GM12892 (cell line): Measurements from ENCODE around the gene CEBPE.

ENCODE experiments used
- POLR2A ChIP-seq: IDR thresholded peaks from 2 replicates; pipeline ENCODE4 v1.6.1; 2011; ENCODE audit warnings: low read depth, low read length, control low read depth
- POLR2AphosphoS5 ChIP-seq: IDR thresholded peaks from 2 replicates; pipeline ENCODE4 v1.6.1; 2011; ENCODE audit warnings: low read depth, low read length, control low read depth
- TAF1 ChIP-seq: IDR thresholded peaks from 2 replicates; pipeline ENCODE4 v1.6.1; 2011; ENCODE audit warnings: low read depth, mild to moderate bottlenecking, control low read depth, low read length, borderline replicate concordance

DNA sequence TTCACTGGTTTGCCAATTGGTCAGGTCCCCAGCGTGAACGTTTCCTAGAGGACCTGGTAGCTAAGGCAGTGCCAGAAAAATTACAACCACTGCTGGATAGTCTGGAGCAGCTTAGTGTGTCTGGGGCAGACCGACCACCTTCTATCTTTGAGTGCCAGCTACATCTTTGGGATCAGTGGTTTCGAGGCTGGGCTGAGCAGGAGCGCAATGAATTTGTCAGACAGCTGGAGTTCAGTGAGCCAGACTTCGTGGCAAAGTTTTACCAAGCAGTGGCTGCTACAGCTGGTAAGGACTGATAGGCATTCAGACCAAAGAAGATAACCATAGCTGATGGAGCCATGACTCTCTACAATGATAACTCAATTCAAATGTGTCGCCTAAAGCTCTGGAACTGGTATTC lies 21.3 kb downstream of the CEBPE start:
- no peak for TF ChIP-seq TAF1
- TF ChIP-seq POLR2A: no peak
- no peak for TF ChIP-seq POLR2AphosphoS5
